Keratinocyte (primary cell): ENCODE data around the gene TMC2. TPM values are rescaled to one million over a fixed set of nuclear protein-coding genes. Genes with fewer than 3 reads are reported as not detected.
"Not testable (repeated sequence)": the region's sequence is repeated elsewhere in the genome, so short reads cannot be mapped to it uniquely, and the experiment has no call there.

Experiments
- DNase-seq: peaks from one replicate; pipeline ENCODE4 v3.0.0-alpha.2; 2011; ENCODE audit warnings: low read depth, missing footprints, low spot score
- FAIRE-seq: peaks from 2 replicates; lab custom pipeline; 2011; peaks lifted over from hg19 to GRCh38; lab: Jason Lieb, UNC
- H2AFZ ChIP-seq: 2 replicates; pipeline ENCODE4 v1.6.0; 2012; ENCODE audit warnings: low read length, control low read depth, inconsistent platforms; ENCODE audit not compliant: control insufficient read depth
- H3K27ac ChIP-seq: 2 replicates; pipeline ENCODE4 v1.5.1; 2011; ENCODE audit warnings: low read length; ENCODE audit not compliant: control insufficient read depth, insufficient read depth
- H3K27me3 ChIP-seq: 3 replicates; pipeline ENCODE4 v1.6.0; 2011; ENCODE audit warnings: low read length; ENCODE audit not compliant: control insufficient read depth, insufficient read depth; ENCODE audit errors: extremely low read depth
- H3K36me3 ChIP-seq, 2 experiments: 2 replicates in 1 of 2; 3 replicates in 1 of 2; pipeline ENCODE4 v1.5.1; 2011; ENCODE audit warnings: low read length in 2 of 2, mild to moderate bottlenecking in 1 of 2; ENCODE audit not compliant: control insufficient read depth in 2 of 2, insufficient read depth in 2 of 2; ENCODE audit errors: extremely low read depth in 1 of 2
- H3K4me1 ChIP-seq: 3 replicates; pipeline ENCODE4 v1.5.1; 2011; ENCODE audit warnings: low read length; ENCODE audit not compliant: control insufficient read depth, insufficient read depth; ENCODE audit errors: extremely low read depth
- H3K4me2 ChIP-seq: 3 replicates; pipeline ENCODE4 v1.6.0; 2011; ENCODE audit warnings: low read depth, low read length; ENCODE audit not compliant: control insufficient read depth, insufficient read depth; ENCODE audit errors: extremely low read depth
- H3K4me3 ChIP-seq, 3 experiments: fragments of 200-600 bp in 1 of 3; sonication (generic) in 1 of 3; 2 replicates in 2 of 3; 3 replicates in 1 of 3; pipeline ENCODE4 v1.5.1; 2011 to 2016; ENCODE audit warnings: low read length in 3 of 3, mild to moderate bottlenecking in 3 of 3, control low read depth in 2 of 3, inconsistent platforms in 1 of 3, low read depth in 1 of 3, mixed read lengths in 1 of 3, mixed run types in 1 of 3, moderate library complexity in 1 of 3; ENCODE audit not compliant: control insufficient read depth in 2 of 3, insufficient read depth in 2 of 3; ENCODE audit errors: extremely low read depth in 1 of 3
- H3K79me2 ChIP-seq: 2 replicates; pipeline ENCODE4 v1.6.0; 2012; ENCODE audit warnings: low read length; ENCODE audit not compliant: control insufficient read depth, insufficient read depth
- H3K9ac ChIP-seq: 3 replicates; pipeline ENCODE4 v1.6.0; 2011; ENCODE audit warnings: low read length; ENCODE audit not compliant: control insufficient read depth, insufficient read depth; ENCODE audit errors: extremely low read depth
- H3K9me1 ChIP-seq: 3 replicates; pipeline ENCODE4 v1.6.0; 2011; ENCODE audit warnings: low read length; ENCODE audit not compliant: control insufficient read depth, insufficient read depth; ENCODE audit errors: extremely low read depth
- H3K9me3 ChIP-seq: 2 replicates; pipeline ENCODE4 v1.5.1; 2012; ENCODE audit warnings: low read depth, low read length; ENCODE audit not compliant: control insufficient read depth
- H4K20me1 ChIP-seq: 3 replicates; pipeline ENCODE4 v1.6.0; 2011; ENCODE audit warnings: low read length; ENCODE audit not compliant: control insufficient read depth, insufficient read depth; ENCODE audit errors: extremely low read depth
- CTCF ChIP-seq, 3 experiments: IDR thresholded peaks in 1 of 3; conservative IDR thresholded peaks in 1 of 3; optimal IDR thresholded peaks in 1 of 3; 2 replicates in 2 of 3; 3 replicates in 1 of 3; pipeline versions ENCODE3 to v1.5.1; 2011; ENCODE audit warnings: low read length in 3 of 3, mild to moderate bottlenecking in 3 of 3, moderate library complexity in 2 of 3, control low read depth in 1 of 3, inconsistent platforms in 1 of 3; ENCODE audit not compliant: insufficient read depth in 2 of 3; ENCODE audit errors: extremely low read depth in 1 of 3
- EZH2 ChIP-seq: IDR thresholded peaks from one replicate; pipeline ENCODE4 v1.6.1; 2012; ENCODE audit warnings: inconsistent platforms, mild to moderate bottlenecking, low read length, moderate library complexity
- dilution Hi-C: fragments of 300-500 bp; cut with MboI; formaldehyde crosslinking; loops from one replicate; pipeline ENCODE4 v1.7.0; 2020; ENCODE audit warnings: low sequenced_read_pairs; ENCODE audit not compliant: extremely low pct_ligation_motif_present
- polyA plus RNA-seq, 5 experiments: library from polyadenylated mRNA; depleted of rRNA in 3 of 5; stranded (reverse) in 3 of 5; stranded (forward) in 1 of 5; unstranded in 1 of 5; fragments of >200 nt; gene quantifications; 1 replicate in 1 of 5; 2 replicates in 3 of 5; 3 replicates in 1 of 5; pipeline versions ENCODE4 v1.2.1 to v1.2.3, GENCODE V29; 2011 to 2012; ENCODE audit warnings: missing spikeins in 2 of 5, low read depth in 1 of 5, low replicate concordance in 1 of 5

The TMC2 gene
- polyA plus RNA-seq, 1 donor (not counting 4 experiments of a cell fraction or from before 2014, with no cell fraction given) = not detected

GRCh38 chr20:2523919-2524708 is 12.3 kb upstream of the TMC2 start:
- Histone ChIP-seq H3K4me2 (peak overlapping the region; percentile 76), H3K36me3 (no peaks in the 10 kb centered on the region), H4K20me1 (no peaks in the 10 kb centered on the region), H3K79me2 (no peaks in the 10 kb centered on the region), H3K9me1 (no peaks in the 10 kb centered on the region), H3K9me3 (no peaks in the 10 kb centered on the region), H2AFZ (peak overlapping the region; percentile 93), H3K4me1 (no peaks in the 10 kb centered on the region), H3K27ac (peak overlapping the region; percentile 45), H3K27me3 (peaks cover 15% of the 10 kb centered on the region), H3K4me3 (peak overlapping the region; percentile 67 to 84 (median 82)), H3K9ac (peak overlapping the region; percentile 80)
- FAIRE-seq (no peak), DNase-seq (no peak)
- TF ChIP-seq CTCF (optimal IDR thresholded peaks at IDR 0.05 in 1 of 3, IDR thresholded peaks at IDR 0.05 in 1 of 3, conservative IDR thresholded peaks at IDR 0.05 in 1 of 3; ENCODE audit: extremely low read depth in 1 of 3, insufficient read depth in 2 of 3, low read length in 3 of 3) (peak; percentile 80 to 96 (median 83)), EZH2 (no peak)
- dilution Hi-C loops = no loop called here

DNA sequence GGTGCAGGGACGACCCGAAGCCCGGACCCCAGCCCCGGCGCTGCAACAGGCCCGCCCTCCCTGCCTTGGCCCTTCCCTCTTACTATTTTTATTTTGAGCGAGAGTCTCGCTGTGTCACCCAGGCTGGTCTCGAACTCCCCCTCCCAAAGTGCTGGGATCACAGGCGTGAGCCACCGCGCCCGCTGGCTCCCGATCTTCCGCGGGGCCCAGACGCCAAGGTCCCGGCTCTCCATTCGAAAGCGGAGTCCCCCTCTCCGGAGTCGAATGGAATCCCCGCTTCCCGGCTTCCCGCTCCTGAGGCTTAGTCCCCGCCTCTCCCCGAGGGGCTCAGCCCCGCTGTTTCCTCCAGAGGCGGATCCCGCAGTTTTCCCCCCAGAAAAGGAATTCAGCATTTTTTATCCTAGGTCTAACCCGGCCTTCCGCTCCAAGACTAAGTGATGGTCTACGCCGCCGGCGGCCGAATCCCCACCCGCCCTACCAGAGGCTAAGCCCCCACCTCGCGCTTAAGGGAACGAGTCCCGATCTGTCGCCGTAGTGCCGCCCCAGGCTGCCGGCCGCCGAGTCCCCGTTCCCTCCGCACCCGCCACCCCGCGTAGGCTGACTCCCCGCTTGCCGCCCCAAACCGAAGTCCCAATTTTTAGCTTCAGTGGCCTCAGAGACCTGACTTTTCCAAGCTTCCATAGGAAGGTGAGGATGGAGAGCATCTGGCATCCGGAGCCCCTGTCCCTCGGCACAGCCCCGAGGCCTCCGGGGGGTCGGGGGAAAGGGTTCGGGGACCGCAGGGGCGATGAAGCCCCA is 11.5 kb upstream of the TMC2 start:
- H3K4me2 ChIP-seq = peak overlapping the region; percentile 76
- no peaks in the 10 kb centered on the region for H3K9me1 ChIP-seq
- H3K4me1 ChIP-seq = no peaks in the 10 kb centered on the region
- dilution Hi-C loops = no loop called here
- TF ChIP-seq EZH2 (no peak), CTCF (optimal IDR thresholded peaks at IDR 0.05 in 1 of 3, IDR thresholded peaks at IDR 0.05 in 1 of 3, conservative IDR thresholded peaks at IDR 0.05 in 1 of 3; ENCODE audit: extremely low read depth in 1 of 3, insufficient read depth in 2 of 3, low read length in 3 of 3) (no peak)
- peak overlapping the region; percentile 93 for H2AFZ ChIP-seq
- H4K20me1 ChIP-seq = no peaks in the 10 kb centered on the region
- DNase-seq (no peak), FAIRE-seq (no peak)
- H3K9ac ChIP-seq = peak overlapping the region; percentile 80
- peak overlapping the region; percentile 45 for H3K27ac ChIP-seq
- no peaks in the 10 kb centered on the region for H3K79me2 ChIP-seq
- H3K4me3 ChIP-seq = peak overlapping the region; percentile 67 to 84 (median 82)
- H3K36me3 ChIP-seq = no peaks in the 10 kb centered on the region
- no peaks in the 10 kb centered on the region for H3K9me3 ChIP-seq
- peaks cover 15% of the 10 kb centered on the region for H3K27me3 ChIP-seq

GRCh38 chr20:2526218-2526583 is 10.2 kb upstream of the TMC2 start:
- H3K9me3 ChIP-seq, H3K9me1 ChIP-seq, H3K79me2 ChIP-seq, dilution Hi-C loops, H3K4me1 ChIP-seq, FAIRE-seq, H4K20me1 ChIP-seq, H3K4me3 ChIP-seq, H3K27ac ChIP-seq, H2AFZ ChIP-seq, H3K9ac ChIP-seq, H3K4me2 ChIP-seq, DNase-seq, H3K36me3 ChIP-seq: not testable (repeated sequence)
- peaks cover 15% of the 10 kb centered on the region for H3K27me3 ChIP-seq
